ENCODE data around the gene RBX1.

RBX1 gene

DNA sequence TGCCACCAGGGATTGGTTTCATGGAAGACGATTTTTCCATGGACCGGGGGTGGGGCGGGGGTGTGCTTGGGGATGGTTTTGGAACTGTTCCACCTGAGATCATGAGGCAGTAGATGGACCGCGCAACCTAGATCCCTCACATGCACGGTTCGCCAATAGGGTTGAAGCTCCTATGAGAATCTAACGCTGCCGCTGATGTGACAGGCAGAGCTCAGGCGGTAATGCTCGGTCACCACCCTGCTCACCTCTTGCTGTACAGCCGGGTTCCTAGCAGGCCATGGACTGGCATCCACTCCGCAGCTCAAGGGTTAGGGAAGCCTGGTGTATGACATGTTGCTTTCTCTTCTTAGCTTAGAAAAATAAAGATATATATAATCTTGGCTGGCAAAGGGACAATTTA lies 22.0 kb downstream of the RBX1 start:
- H3K9me3 ChIP-seq (ENCODE audit: low read length), result no peaks in the 10 kb centered on the region
- H3K27ac ChIP-seq (ENCODE audit: low read depth, low read length), result no peak overlapping the region
- no peaks in the 10 kb centered on the region for H3K4me1 ChIP-seq (ENCODE audit: insufficient read depth, low read length)
- no peaks in the 10 kb centered on the region for H3K27me3 ChIP-seq (ENCODE audit: control insufficient read depth in 1 of 2, insufficient read depth in 2 of 2, low read length in 2 of 2)
- no peak overlapping the region for H3K9ac ChIP-seq (ENCODE audit: low read length)
- H3K4me3 ChIP-seq (ENCODE audit: low read depth in 1 of 2, low read length in 2 of 2), result no peak overlapping the region
- peaks cover 38% of the 10 kb centered on the region for H3K36me3 ChIP-seq (ENCODE audit: insufficient read depth, low read length)

DNA sequence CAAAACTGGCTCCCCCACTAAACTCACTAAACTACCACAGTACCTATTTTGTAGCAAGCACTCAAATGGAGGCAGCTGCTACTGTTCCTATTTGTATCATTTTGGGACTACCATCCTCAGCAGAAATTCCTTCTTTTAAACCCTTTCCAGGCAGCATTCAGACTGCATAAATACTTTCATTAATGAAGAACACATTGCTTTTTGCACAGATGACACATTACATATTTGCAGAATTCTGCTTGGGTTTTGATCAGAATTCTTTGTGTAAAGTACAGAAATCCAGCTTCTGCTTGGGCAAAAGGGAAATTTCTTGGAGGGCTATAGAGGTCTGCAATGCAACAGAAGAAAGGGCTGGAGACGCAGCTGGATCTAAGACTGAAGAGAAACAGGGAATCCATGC lies 24.2 kb downstream of the RBX1 start:
- Histone ChIP-seq H3K9me3 (ENCODE audit: low read length) (no peaks in the 10 kb centered on the region), H3K27ac (ENCODE audit: low read depth, low read length) (no peak overlapping the region), H3K36me3 (ENCODE audit: insufficient read depth, low read length) (peaks cover 25% of the 10 kb centered on the region), H3K4me1 (ENCODE audit: insufficient read depth, low read length) (no peaks in the 10 kb centered on the region), H3K27me3 (ENCODE audit: control insufficient read depth in 1 of 2, insufficient read depth in 2 of 2, low read length in 2 of 2) (no peaks in the 10 kb centered on the region), H3K9ac (ENCODE audit: low read length) (no peak overlapping the region), H3K4me3 (ENCODE audit: low read depth in 1 of 2, low read length in 2 of 2) (no peak overlapping the region)

GRCh38 chr22:40976866-40977700 lies 25.9 kb downstream of the RBX1 start:
- Histone ChIP-seq H3K4me3 (ENCODE audit: low read depth in 1 of 2, low read length in 2 of 2) (no peak overlapping the region), H3K9me3 (ENCODE audit: low read length) (no peaks in the 10 kb centered on the region), H3K27me3 (ENCODE audit: control insufficient read depth in 1 of 2, insufficient read depth in 2 of 2, low read length in 2 of 2) (no peaks in the 10 kb centered on the region), H3K9ac (ENCODE audit: low read length) (no peak overlapping the region), H3K27ac (ENCODE audit: low read depth, low read length) (no peak overlapping the region), H3K36me3 (ENCODE audit: insufficient read depth, low read length) (peaks cover 13% of the 10 kb centered on the region), H3K4me1 (ENCODE audit: insufficient read depth, low read length) (no peaks in the 10 kb centered on the region)

DNA sequence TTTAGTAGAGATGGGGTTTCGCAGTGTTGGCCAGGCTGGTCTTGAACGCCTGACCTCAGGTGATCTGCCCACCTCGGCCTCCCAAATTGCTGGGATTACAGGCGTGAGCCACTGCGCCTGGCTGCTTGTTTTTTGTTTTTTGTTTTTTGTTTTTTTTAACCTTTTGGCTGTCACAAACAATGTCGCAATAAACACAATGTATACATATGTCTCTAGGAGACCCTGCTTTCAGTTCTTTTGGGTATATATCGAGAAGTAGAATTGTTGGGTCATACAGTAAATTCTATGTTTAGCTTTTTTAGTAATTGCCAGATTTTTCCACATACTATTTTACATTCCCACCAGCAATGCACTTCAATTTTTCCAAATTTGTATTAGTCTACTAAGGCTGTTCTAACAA lies 28.0 kb downstream of the RBX1 start:
- Histone ChIP-seq H3K4me3 (ENCODE audit: low read depth in 1 of 2, low read length in 2 of 2) (no peak overlapping the region), H3K9me3 (ENCODE audit: low read length) (no peaks in the 10 kb centered on the region), H3K27ac (ENCODE audit: low read depth, low read length) (no peak overlapping the region), H3K27me3 (ENCODE audit: control insufficient read depth in 1 of 2, insufficient read depth in 2 of 2, low read length in 2 of 2) (no peaks in the 10 kb centered on the region), H3K36me3 (ENCODE audit: insufficient read depth, low read length) (no peaks in the 10 kb centered on the region), H3K9ac (ENCODE audit: low read length) (no peak overlapping the region), H3K4me1 (ENCODE audit: insufficient read depth, low read length) (peaks cover 10% of the 10 kb centered on the region)

- H3K4me1 ChIP-seq (ENCODE audit: insufficient read depth, low read length), result peaks cover 10% of the 10 kb centered on the region
- H3K4me3 ChIP-seq (ENCODE audit: low read depth in 1 of 2, low read length in 2 of 2), result no peak overlapping the region
- no peaks in the 10 kb centered on the region for H3K9me3 ChIP-seq (ENCODE audit: low read length)
- no peaks in the 10 kb centered on the region for H3K27me3 ChIP-seq (ENCODE audit: control insufficient read depth in 1 of 2, insufficient read depth in 2 of 2, low read length in 2 of 2)
- no peak overlapping the region for H3K9ac ChIP-seq (ENCODE audit: low read length)
- H3K36me3 ChIP-seq (ENCODE audit: insufficient read depth, low read length), result no peaks in the 10 kb centered on the region
- H3K27ac ChIP-seq (ENCODE audit: low read depth, low read length), result no peak overlapping the region
Measured at GRCh38 chr22:40979871-40980270, 28.7 kb downstream of the RBX1 start.

- no peak overlapping the region for H3K9ac ChIP-seq (ENCODE audit: low read length)
- no peaks in the 10 kb centered on the region for H3K36me3 ChIP-seq (ENCODE audit: insufficient read depth, low read length)
- H3K4me3 ChIP-seq (ENCODE audit: low read depth in 1 of 2, low read length in 2 of 2), result no peak overlapping the region
- H3K4me1 ChIP-seq (ENCODE audit: insufficient read depth, low read length), result peaks cover 10% of the 10 kb centered on the region
- no peak overlapping the region for H3K27ac ChIP-seq (ENCODE audit: low read depth, low read length)
- no peaks in the 10 kb centered on the region for H3K27me3 ChIP-seq (ENCODE audit: control insufficient read depth in 1 of 2, insufficient read depth in 2 of 2, low read length in 2 of 2)
- no peaks in the 10 kb centered on the region for H3K9me3 ChIP-seq (ENCODE audit: low read length)
Measured at GRCh38 chr22:40982482-40983385, 31.6 kb downstream of the RBX1 start.

DNA sequence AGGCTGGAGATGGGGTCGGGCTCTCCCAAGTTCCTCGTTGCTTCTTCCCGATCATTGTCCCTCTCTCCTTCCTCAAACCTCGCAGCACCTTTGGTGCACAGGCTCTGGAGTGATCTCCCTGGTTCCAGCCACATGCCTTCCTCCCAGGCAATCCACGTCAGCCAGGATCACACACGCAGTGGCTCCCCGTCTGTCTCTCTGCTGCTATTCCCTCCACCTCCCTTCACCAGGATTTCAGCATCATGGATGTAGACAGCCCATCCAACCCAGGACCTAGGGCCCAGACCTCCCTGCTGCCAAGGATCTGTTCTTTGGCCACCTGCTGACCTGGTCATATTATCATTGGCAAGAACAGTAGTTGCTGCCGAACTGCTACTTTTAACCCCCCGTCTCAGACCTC lies 40.1 kb downstream of the RBX1 start:
- Histone ChIP-seq H3K4me3 (ENCODE audit: low read depth in 1 of 2, low read length in 2 of 2) (no peak overlapping the region), H3K4me1 (ENCODE audit: insufficient read depth, low read length) (no peaks in the 10 kb centered on the region), H3K9me3 (ENCODE audit: low read length) (no peaks in the 10 kb centered on the region), H3K36me3 (ENCODE audit: insufficient read depth, low read length) (no peaks in the 10 kb centered on the region), H3K27me3 (ENCODE audit: control insufficient read depth in 1 of 2, insufficient read depth in 2 of 2, low read length in 2 of 2) (no peaks in the 10 kb centered on the region), H3K27ac (ENCODE audit: low read depth, low read length) (no peak overlapping the region), H3K9ac (ENCODE audit: low read length) (no peak overlapping the region)

- Histone ChIP-seq H3K4me1 (ENCODE audit: insufficient read depth, low read length) (no peaks in the 10 kb centered on the region), H3K9me3 (ENCODE audit: low read length) (no peaks in the 10 kb centered on the region), H3K27me3 (ENCODE audit: control insufficient read depth in 1 of 2, insufficient read depth in 2 of 2, low read length in 2 of 2) (no peaks in the 10 kb centered on the region), H3K9ac (ENCODE audit: low read length) (no peak overlapping the region), H3K27ac (ENCODE audit: low read depth, low read length) (no peak overlapping the region), H3K36me3 (ENCODE audit: insufficient read depth, low read length) (no peaks in the 10 kb centered on the region), H3K4me3 (ENCODE audit: low read depth in 1 of 2, low read length in 2 of 2) (no peak overlapping the region)
Measured at GRCh38 chr22:40995821-40996220, 44.6 kb downstream of the RBX1 start.

- Histone ChIP-seq H3K4me1 (ENCODE audit: insufficient read depth, low read length) (no peaks in the 10 kb centered on the region), H3K9ac (ENCODE audit: low read length) (no peak overlapping the region), H3K36me3 (ENCODE audit: insufficient read depth, low read length) (no peaks in the 10 kb centered on the region), H3K27ac (ENCODE audit: low read depth, low read length) (no peak overlapping the region), H3K4me3 (ENCODE audit: low read depth in 1 of 2, low read length in 2 of 2) (no peak overlapping the region), H3K27me3 (ENCODE audit: control insufficient read depth in 1 of 2, insufficient read depth in 2 of 2, low read length in 2 of 2) (no peaks in the 10 kb centered on the region), H3K9me3 (ENCODE audit: low read length) (no peaks in the 10 kb centered on the region)
Measured at GRCh38 chr22:40997520-40997919, 46.3 kb downstream of the RBX1 start.

GRCh38 chr22:41000040-41000565 lies 48.9 kb downstream of the RBX1 start:
- Histone ChIP-seq H3K27me3 (ENCODE audit: control insufficient read depth in 1 of 2, insufficient read depth in 2 of 2, low read length in 2 of 2) (no peaks in the 10 kb centered on the region), H3K4me1 (ENCODE audit: insufficient read depth, low read length) (no peaks in the 10 kb centered on the region), H3K4me3 (ENCODE audit: low read depth in 1 of 2, low read length in 2 of 2) (no peak overlapping the region), H3K27ac (ENCODE audit: low read depth, low read length) (no peak overlapping the region), H3K9me3 (ENCODE audit: low read length) (no peaks in the 10 kb centered on the region), H3K36me3 (ENCODE audit: insufficient read depth, low read length) (no peaks in the 10 kb centered on the region), H3K9ac (ENCODE audit: low read length) (no peak overlapping the region)

DNA sequence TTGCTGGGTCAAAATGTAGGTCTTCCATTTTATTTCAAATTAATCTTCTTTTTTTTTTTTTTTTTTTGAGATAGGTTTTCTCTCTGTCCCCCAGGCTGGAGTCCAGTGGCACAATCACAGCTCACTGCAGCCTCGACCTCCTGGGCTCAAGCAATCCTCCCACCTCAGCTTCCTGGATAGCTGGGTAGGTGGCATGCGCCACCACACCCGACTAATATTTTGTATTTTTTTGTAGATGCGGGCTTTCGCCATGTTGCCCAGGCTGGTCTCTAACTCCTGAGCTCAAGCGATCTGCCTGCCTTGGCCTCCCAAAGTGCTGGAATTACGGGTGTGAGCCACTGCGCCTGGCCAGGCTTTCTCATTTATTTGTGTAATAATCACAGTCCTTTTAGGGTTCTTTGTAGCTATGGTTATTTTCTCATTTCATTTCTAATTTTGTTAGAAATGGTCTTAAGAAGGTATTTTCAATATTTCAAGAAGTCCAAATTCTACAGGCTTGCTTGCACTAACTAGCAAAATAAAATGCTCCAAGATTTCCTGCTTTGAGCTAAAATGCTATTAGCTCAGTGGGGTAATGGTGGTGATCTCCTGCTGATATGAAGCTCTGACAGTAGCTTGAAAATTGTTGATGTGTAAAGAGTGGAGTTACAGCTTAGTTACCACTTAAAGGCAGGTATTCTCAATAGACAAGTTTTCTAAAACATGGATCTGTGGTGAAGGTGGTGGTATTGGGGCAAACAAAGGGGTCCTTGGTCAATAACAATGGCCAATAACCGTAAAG lies 50.0 kb downstream of the RBX1 start:
- H3K36me3 ChIP-seq (ENCODE audit: insufficient read depth, low read length), result no peaks in the 10 kb centered on the region
- no peak overlapping the region for H3K27ac ChIP-seq (ENCODE audit: low read depth, low read length)
- no peaks in the 10 kb centered on the region for H3K4me1 ChIP-seq (ENCODE audit: insufficient read depth, low read length)
- no peaks in the 10 kb centered on the region for H3K9me3 ChIP-seq (ENCODE audit: low read length)
- H3K9ac ChIP-seq (ENCODE audit: low read length), result no peak overlapping the region
- no peak overlapping the region for H3K4me3 ChIP-seq (ENCODE audit: low read depth in 1 of 2, low read length in 2 of 2)
- no peaks in the 10 kb centered on the region for H3K27me3 ChIP-seq (ENCODE audit: control insufficient read depth in 1 of 2, insufficient read depth in 2 of 2, low read length in 2 of 2)

Measured in muscle layer of colon (tissue), 2 donors.